ENCODE data around the gene KANTR.
"Not testable (repeated sequence)": the region's sequence is repeated elsewhere in the genome, so short reads cannot be mapped to it uniquely, and the experiment has no call there.

GRCh38 chrX:53164566-53164965 lies 70.6 kb downstream of the KANTR start:
- not testable (repeated sequence) for TF ChIP-seq CTCF (IDR thresholded peaks at IDR 0.05); POLR2AphosphoS5 (IDR thresholded peaks at IDR 0.05; ENCODE audit: insufficient read depth in 1 of 2, low read depth in 1 of 2)
